Ramos (cell line): ENCODE measurements around the gene MOCS1.

Experiments used
- in situ Hi-C: fragments of 300-500 bp; cut with MboI; formaldehyde crosslinking; loops from one replicate; pipeline ENCODE4 v1.14.3; 2022; ENCODE audit warnings: low sequenced_read_pairs; ENCODE audit not compliant: unreplicated experiment

Gene MOCS1

GRCh38 chr6:39905640-39905975 is 28.7 kb downstream of the MOCS1 start:
- in situ Hi-C loops: no loop called here

- in situ Hi-C loops: no loop called here
Observed at GRCh38 chr6:39904946-39905639, 29.2 kb downstream of the MOCS1 start.

- in situ Hi-C loops: no loop called here
Observed at GRCh38 chr6:39903656-39904055, 30.6 kb downstream of the MOCS1 start.

GRCh38 chr6:39902786-39903465 is 31.3 kb downstream of the MOCS1 start:
- in situ Hi-C loops: no loop called here

- in situ Hi-C loops: no loop called here
Observed at GRCh38 chr6:39902136-39902535, 32.1 kb downstream of the MOCS1 start.

- in situ Hi-C loops: no loop called here
Observed at GRCh38 chr6:39901670-39902069, 32.6 kb downstream of the MOCS1 start.

GRCh38 chr6:39901116-39901655 is 33.1 kb downstream of the MOCS1 start:
- in situ Hi-C loops: no loop called here

- in situ Hi-C loops: loop anchor here (25.0 kb wide), 1 partner anchor 537 kb away; no protein-coding TSS in a partner anchor
Observed at GRCh38 chr6:39899554-39900295, 34.5 kb downstream of the MOCS1 start.

- in situ Hi-C loops: loop anchor here (25.0 kb wide), 1 partner anchor 536 kb away; no protein-coding TSS in a partner anchor
Observed at GRCh38 chr6:39898625-39899024, 35.6 kb downstream of the MOCS1 start.

- in situ Hi-C loops: loop anchor here (25.0 kb wide), 1 partner anchor 535 kb away; no protein-coding TSS in a partner anchor
Observed at GRCh38 chr6:39897698-39898097, 36.6 kb downstream of the MOCS1 start.

GRCh38 chr6:39896701-39897100 is 37.6 kb downstream of the MOCS1 start:
- in situ Hi-C loops: loop anchor here (25.0 kb wide), 1 partner anchor 534 kb away; no protein-coding TSS in a partner anchor

GRCh38 chr6:39893286-39893685 is 41.0 kb downstream of the MOCS1 start:
- in situ Hi-C loops: loop anchor here (25.0 kb wide), 1 partner anchor 531 kb away; no protein-coding TSS in a partner anchor

GRCh38 chr6:39892490-39893129 is 41.7 kb downstream of the MOCS1 start:
- in situ Hi-C loops: loop anchor here (25.0 kb wide), 1 partner anchor 530 kb away; no protein-coding TSS in a partner anchor

GRCh38 chr6:39891976-39892375 is 42.3 kb downstream of the MOCS1 start:
- in situ Hi-C loops: loop anchor here (25.0 kb wide), 1 partner anchor 530 kb away; no protein-coding TSS in a partner anchor

- in situ Hi-C loops: loop anchor here (25.0 kb wide), 1 partner anchor 529 kb away; no protein-coding TSS in a partner anchor
Observed at GRCh38 chr6:39891353-39891752, 42.9 kb downstream of the MOCS1 start.

- in situ Hi-C loops: loop anchor here (25.0 kb wide), 1 partner anchor 527 kb away; no protein-coding TSS in a partner anchor
Observed at GRCh38 chr6:39889229-39889628, 45.0 kb downstream of the MOCS1 start.

GRCh38 chr6:39887692-39888450 is 46.4 kb downstream of the MOCS1 start:
- in situ Hi-C loops: loop anchor here (25.0 kb wide), 1 partner anchor 526 kb away; no protein-coding TSS in a partner anchor

- in situ Hi-C loops: loop anchor here (25.0 kb wide), 1 partner anchor 525 kb away; no protein-coding TSS in a partner anchor
Observed at GRCh38 chr6:39886871-39887270, 47.4 kb downstream of the MOCS1 start.

- in situ Hi-C loops: loop anchor here (25.0 kb wide), 1 partner anchor 523 kb away; no protein-coding TSS in a partner anchor
Observed at GRCh38 chr6:39885691-39886090, 48.6 kb downstream of the MOCS1 start.
